Gastroesophageal sphincter (tissue), 3 donors: Measurements from ENCODE around the gene CCNY.

Experiments used
- POLR2AphosphoS5 ChIP-seq: sonication (generic); formaldehyde crosslinking; IDR thresholded peaks from one replicate; pipeline ENCODE4 v1.6.1; 2017; ENCODE audit warnings: antibody characterized with exemption
- TF ChIP-seq, protein P1 (sequence below), 4 experiments: fragments of 200-600 bp in 2 of 4; fragments of 450-650 bp in 2 of 4; sonication (generic) in 1 of 4; IDR thresholded peaks; one replicate each; pipeline ENCODE4 v1.5.1; 2017 to 2019; ENCODE audit warnings: antibody characterized with exemption in 4 of 4, mild to moderate bottlenecking in 2 of 4, moderate library complexity in 2 of 4

DNA sequence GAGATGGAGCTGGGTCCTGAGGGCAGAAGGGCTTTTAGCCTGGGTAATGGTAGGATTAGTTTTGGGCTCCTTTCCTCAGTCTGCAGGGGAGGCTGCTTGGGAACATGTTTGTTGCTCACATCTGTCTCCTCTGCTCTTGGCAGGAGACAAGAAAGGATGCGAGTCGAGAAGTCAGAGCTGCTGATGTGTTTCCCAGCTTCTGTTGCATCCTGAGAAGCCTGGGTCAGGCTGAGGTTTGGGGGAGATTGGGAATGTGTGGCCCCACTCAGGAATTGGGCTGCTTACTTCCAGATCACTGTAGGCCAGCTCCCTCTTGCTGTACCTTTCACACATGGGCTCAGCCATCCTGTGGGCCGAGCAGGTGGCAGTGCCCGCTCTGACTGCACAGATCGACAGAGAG lies 79.2 kb downstream of the CCNY start:
- TF ChIP-seq, protein P1, sequence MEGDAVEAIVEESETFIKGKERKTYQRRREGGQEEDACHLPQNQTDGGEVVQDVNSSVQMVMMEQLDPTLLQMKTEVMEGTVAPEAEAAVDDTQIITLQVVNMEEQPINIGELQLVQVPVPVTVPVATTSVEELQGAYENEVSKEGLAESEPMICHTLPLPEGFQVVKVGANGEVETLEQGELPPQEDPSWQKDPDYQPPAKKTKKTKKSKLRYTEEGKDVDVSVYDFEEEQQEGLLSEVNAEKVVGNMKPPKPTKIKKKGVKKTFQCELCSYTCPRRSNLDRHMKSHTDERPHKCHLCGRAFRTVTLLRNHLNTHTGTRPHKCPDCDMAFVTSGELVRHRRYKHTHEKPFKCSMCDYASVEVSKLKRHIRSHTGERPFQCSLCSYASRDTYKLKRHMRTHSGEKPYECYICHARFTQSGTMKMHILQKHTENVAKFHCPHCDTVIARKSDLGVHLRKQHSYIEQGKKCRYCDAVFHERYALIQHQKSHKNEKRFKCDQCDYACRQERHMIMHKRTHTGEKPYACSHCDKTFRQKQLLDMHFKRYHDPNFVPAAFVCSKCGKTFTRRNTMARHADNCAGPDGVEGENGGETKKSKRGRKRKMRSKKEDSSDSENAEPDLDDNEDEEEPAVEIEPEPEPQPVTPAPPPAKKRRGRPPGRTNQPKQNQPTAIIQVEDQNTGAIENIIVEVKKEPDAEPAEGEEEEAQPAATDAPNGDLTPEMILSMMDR (IDR thresholded peaks at IDR 0.05), result no peak
- TF ChIP-seq POLR2AphosphoS5, result no peak
